Raji (cell line): ENCODE data around the gene RNF26.

Experiments
- POLR2A ChIP-seq: IDR thresholded peaks from 2 replicates; pipeline ENCODE4 v1.6.1; 2011; ENCODE audit warnings: low read depth, low read length, control low read depth; ENCODE audit not compliant: insufficient read depth

The RNF26 gene

DNA sequence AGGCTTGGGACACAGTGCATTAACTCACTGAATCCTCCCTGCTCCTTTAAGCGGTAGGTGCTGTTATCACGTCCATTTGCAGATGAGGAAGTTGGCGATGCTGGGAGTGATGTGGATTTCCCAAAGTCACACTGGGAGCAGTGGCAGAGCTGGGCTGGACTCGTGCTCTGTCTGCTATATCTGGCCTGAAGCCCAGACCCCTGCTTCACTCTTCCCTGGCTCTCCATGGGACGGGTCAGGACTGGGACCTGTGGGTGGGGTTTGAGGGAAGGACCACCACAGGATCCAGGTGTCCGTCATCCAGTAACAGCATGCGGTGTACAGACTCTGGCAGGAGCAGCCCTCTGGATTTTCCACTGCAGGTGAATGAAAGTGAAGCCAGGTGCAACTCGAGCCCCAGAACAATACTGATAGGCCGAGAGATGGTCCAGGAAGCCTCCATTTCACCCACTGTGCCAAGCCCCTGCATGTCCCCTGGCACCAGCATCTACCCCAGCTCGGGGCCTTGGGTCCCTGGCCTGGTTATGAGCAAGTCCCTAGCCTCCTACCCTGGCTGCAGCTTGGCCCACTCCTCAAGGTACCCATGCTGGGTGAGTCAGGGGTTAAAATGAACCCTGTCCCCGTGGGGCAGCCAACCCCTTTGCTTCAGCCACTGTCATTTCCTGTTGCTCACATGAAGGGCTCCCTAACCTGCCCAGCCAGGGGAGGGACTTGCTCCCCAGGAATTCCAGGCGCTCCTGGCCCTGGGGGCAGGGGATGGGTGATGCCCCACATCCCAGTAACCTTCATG, 43.0 kb downstream of the RNF26 start:
- TF ChIP-seq POLR2A, result no peak

DNA sequence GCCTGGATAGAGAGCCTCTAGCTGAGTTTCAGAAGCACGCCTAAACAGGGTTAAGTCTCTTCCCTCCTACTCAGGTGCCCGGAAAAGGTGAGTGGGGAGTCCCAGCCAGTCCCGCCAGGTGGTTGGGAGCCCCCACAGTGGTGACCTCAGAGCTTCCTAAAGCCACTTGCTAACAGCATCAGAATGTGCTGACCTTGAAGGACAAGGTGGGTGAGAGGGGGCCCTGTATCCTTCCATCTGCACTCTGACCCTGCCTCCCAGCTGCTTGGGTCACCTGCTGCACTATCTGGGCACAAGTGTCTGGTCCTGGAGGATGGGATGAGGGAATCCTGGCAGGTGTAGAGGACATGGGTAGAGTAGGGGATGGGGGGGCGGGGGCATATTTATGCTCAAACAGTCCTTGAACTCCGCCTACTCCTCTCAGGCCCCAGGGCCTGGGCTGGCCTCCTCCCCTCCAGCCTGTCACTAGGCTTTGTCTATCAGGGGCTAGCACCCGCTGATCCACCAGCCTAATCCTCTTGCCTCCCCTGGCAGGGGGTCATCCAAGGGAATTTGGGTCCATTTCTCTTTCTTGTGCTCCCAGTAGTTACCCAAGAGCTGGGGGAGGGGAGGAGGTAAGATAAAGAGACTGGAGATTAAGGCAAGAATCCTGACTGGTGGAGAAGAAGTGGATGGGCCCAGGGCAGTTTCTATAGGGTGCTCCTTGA, 43.8 kb downstream of the RNF26 start:
- TF ChIP-seq POLR2A, result no peak

DNA sequence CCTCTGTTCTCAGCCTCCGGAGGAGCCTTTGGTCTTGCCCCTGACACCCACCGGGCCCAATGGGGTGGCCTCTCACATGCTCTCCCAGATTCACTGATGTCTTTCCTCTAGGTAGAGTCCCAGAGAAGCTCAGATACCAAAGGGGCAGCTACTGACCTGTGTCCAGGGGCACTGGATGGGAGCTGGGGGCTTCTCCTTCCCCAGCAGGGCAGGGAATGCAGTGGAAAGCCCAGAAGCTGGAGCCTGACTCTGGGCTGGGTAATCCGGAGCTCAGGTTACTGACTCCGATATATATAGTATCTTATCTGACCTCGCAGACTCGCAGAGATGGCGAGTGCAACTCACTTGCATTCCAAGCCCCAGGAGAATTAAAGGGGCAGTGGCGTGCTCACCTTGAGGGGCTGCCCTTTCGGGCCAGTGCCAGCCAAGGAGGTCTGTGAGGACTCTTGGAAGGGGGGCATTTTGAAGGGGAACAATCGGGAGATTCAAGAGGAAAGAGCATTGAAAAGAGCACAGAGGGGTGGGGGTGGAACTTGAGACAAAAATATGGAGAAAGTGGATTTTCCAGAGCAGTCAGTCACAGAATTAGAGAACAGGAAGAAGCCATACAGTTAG, 44.6 kb downstream of the RNF26 start:
- no peak for TF ChIP-seq POLR2A

GRCh38 chr11:119380160-119380826, 46.0 kb downstream of the RNF26 start:
- TF ChIP-seq POLR2A, result no peak

DNA sequence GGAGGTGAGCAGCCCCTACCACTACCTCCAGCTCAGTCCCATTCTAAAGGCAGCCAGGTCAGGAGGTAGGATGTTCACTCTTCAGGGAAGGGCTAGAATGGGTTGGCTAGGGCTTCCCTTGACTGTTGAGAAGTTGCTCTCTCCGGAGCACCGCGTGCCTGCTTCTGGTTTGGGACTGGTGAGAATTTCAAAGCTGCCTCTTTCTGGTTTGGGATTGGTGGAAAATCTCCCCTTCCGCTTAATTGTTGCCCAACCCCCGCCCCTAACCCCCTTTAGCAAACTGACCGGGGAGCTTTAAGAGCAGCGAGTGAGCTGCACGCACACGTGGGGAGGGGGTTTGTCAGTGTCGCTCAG, 46.5 kb downstream of the RNF26 start:
- TF ChIP-seq POLR2A, result no peak

- peak; percentile 52 for TF ChIP-seq POLR2A
These were observed 47.1 kb downstream of the RNF26 start, which contains the start of gene USP2 for GRCh38 chr11:119381181-119381988. Gene USP2 (minus strand): TSS chr11:119381690. CDS start chr11:119373480, 8,210 bp downstream.

- TF ChIP-seq POLR2A, result no peak
These were observed 47.8 kb downstream of the RNF26 start for GRCh38 chr11:119382101-119382500.

- TF ChIP-seq POLR2A, result no peak
These were observed 50.0 kb downstream of the RNF26 start for GRCh38 chr11:119384332-119384731.
